ENCODE results near the gene TPSG1.

TPSG1 gene

GRCh38 chr16:1181404-1182315 lies 43.4 kb downstream of the TPSG1 start:
- no peaks in the 10 kb centered on the region for H3K27me3 ChIP-seq (ENCODE audit: insufficient read depth, low read length)
- no peak for TF ChIP-seq CTCF (IDR thresholded peaks at IDR 0.05; ENCODE audit: low read length)
- TF ChIP-seq EZH2 (IDR thresholded peaks at IDR 0.05; ENCODE audit: borderline replicate concordance, low read length) = no peak
- no peak overlapping the region for H3K4me2 ChIP-seq (ENCODE audit: low read length)
- no peaks in the 10 kb centered on the region for H3K36me3 ChIP-seq (ENCODE audit: insufficient read depth, low read length)
- H3K9me2 ChIP-seq (ENCODE audit: low read depth, low read length) = no peaks in the 10 kb centered on the region
- no peaks in the 10 kb centered on the region for H3K79me2 ChIP-seq (ENCODE audit: insufficient read depth, low read length)
- no peaks in the 10 kb centered on the region for H3K4me1 ChIP-seq (ENCODE audit: insufficient read depth, low read length, severe bottlenecking)
- H3K27ac ChIP-seq (ENCODE audit: low read depth, low read length, poor library complexity, severe bottlenecking) = no peak overlapping the region
- H3K4me3 ChIP-seq (ENCODE audit: low read depth, low read length, poor library complexity, severe bottlenecking) = no peak overlapping the region
- no peak overlapping the region for H3K9ac ChIP-seq (ENCODE audit: low read length)
- H3F3A ChIP-seq (ENCODE audit: insufficient read depth, low read length) = no peaks in the 10 kb centered on the region
- no peak overlapping the region for H2AFZ ChIP-seq (ENCODE audit: low read length)
- H3K9me3 ChIP-seq (ENCODE audit: low read length) = no peaks in the 10 kb centered on the region
- no peaks in the 10 kb centered on the region for H4K20me1 ChIP-seq (ENCODE audit: insufficient read depth, low read length)

- no peaks in the 10 kb centered on the region for H3F3A ChIP-seq (ENCODE audit: insufficient read depth, low read length)
- no peak overlapping the region for H2AFZ ChIP-seq (ENCODE audit: low read length)
- no peak overlapping the region for H3K9ac ChIP-seq (ENCODE audit: low read length)
- H3K9me3 ChIP-seq (ENCODE audit: low read length) = no peaks in the 10 kb centered on the region
- H3K27me3 ChIP-seq (ENCODE audit: insufficient read depth, low read length) = no peaks in the 10 kb centered on the region
- no peaks in the 10 kb centered on the region for H3K36me3 ChIP-seq (ENCODE audit: insufficient read depth, low read length)
- no peaks in the 10 kb centered on the region for H3K4me1 ChIP-seq (ENCODE audit: insufficient read depth, low read length, severe bottlenecking)
- H3K4me2 ChIP-seq (ENCODE audit: low read length) = no peak overlapping the region
- no peaks in the 10 kb centered on the region for H4K20me1 ChIP-seq (ENCODE audit: insufficient read depth, low read length)
- no peaks in the 10 kb centered on the region for H3K9me2 ChIP-seq (ENCODE audit: low read depth, low read length)
- H3K79me2 ChIP-seq (ENCODE audit: insufficient read depth, low read length) = no peaks in the 10 kb centered on the region
- no peak overlapping the region for H3K4me3 ChIP-seq (ENCODE audit: low read depth, low read length, poor library complexity, severe bottlenecking)
- no peak for TF ChIP-seq EZH2 (IDR thresholded peaks at IDR 0.05; ENCODE audit: borderline replicate concordance, low read length)
- TF ChIP-seq CTCF (IDR thresholded peaks at IDR 0.05; ENCODE audit: low read length) = no peak
- no peak overlapping the region for H3K27ac ChIP-seq (ENCODE audit: low read depth, low read length, poor library complexity, severe bottlenecking)
These were observed 44.3 kb downstream of the TPSG1 start for GRCh38 chr16:1180549-1181403.

- Histone ChIP-seq H3K9ac (ENCODE audit: low read length) (no peak overlapping the region), H3K9me2 (ENCODE audit: low read depth, low read length) (no peaks in the 10 kb centered on the region), H3F3A (ENCODE audit: insufficient read depth, low read length) (no peaks in the 10 kb centered on the region), H3K79me2 (ENCODE audit: insufficient read depth, low read length) (no peaks in the 10 kb centered on the region), H3K4me2 (ENCODE audit: low read length) (no peak overlapping the region), H3K36me3 (ENCODE audit: insufficient read depth, low read length) (no peaks in the 10 kb centered on the region), H2AFZ (ENCODE audit: low read length) (no peak overlapping the region), H4K20me1 (ENCODE audit: insufficient read depth, low read length) (no peaks in the 10 kb centered on the region), H3K27ac (ENCODE audit: low read depth, low read length, poor library complexity, severe bottlenecking) (no peak overlapping the region), H3K27me3 (ENCODE audit: insufficient read depth, low read length) (no peaks in the 10 kb centered on the region), H3K4me3 (ENCODE audit: low read depth, low read length, poor library complexity, severe bottlenecking) (no peak overlapping the region), H3K4me1 (ENCODE audit: insufficient read depth, low read length, severe bottlenecking) (no peaks in the 10 kb centered on the region), H3K9me3 (ENCODE audit: low read length) (no peaks in the 10 kb centered on the region)
- TF ChIP-seq CTCF (IDR thresholded peaks at IDR 0.05; ENCODE audit: low read length) (no peak), EZH2 (IDR thresholded peaks at IDR 0.05; ENCODE audit: borderline replicate concordance, low read length) (no peak)
These were observed 46.7 kb downstream of the TPSG1 start for GRCh38 chr16:1178295-1178910.
